RWPE1 (cell line): ENCODE measurements around the gene C1R.

ENCODE experiments used
- CTCF ChIA-PET: fragments of 350-600 bp; sonication (Branson Sonifier 250); formaldehyde crosslinking; extraction: SDS; loops from one replicate; lab custom pipeline; 2021; lab: Yijun Ruan, JAX
- POLR2A ChIA-PET: fragments of 400-600 bp; formaldehyde crosslinking; extraction: SDS; loops from one replicate; lab custom pipeline; 2020; ENCODE audit warnings: antibody characterized with exemption; ENCODE audit not compliant: low non-redundant PET; lab: Yijun Ruan, JAX
- DNase-seq: peaks from one replicate; pipeline ENCODE4 v3.0.0; 2012; ENCODE audit warnings: low spot score
- H3K27ac ChIP-seq: fragments of 450-650 bp; 2 replicates; pipeline ENCODE4 v1.5.1; 2017
- TF ChIP-seq, protein P1 (sequence below): fragments of 450-650 bp; conservative IDR thresholded peaks from 2 replicates; pipeline ENCODE4 v1.5.1; 2017; ENCODE audit warnings: low read depth, mild to moderate bottlenecking

Gene C1R

DNA sequence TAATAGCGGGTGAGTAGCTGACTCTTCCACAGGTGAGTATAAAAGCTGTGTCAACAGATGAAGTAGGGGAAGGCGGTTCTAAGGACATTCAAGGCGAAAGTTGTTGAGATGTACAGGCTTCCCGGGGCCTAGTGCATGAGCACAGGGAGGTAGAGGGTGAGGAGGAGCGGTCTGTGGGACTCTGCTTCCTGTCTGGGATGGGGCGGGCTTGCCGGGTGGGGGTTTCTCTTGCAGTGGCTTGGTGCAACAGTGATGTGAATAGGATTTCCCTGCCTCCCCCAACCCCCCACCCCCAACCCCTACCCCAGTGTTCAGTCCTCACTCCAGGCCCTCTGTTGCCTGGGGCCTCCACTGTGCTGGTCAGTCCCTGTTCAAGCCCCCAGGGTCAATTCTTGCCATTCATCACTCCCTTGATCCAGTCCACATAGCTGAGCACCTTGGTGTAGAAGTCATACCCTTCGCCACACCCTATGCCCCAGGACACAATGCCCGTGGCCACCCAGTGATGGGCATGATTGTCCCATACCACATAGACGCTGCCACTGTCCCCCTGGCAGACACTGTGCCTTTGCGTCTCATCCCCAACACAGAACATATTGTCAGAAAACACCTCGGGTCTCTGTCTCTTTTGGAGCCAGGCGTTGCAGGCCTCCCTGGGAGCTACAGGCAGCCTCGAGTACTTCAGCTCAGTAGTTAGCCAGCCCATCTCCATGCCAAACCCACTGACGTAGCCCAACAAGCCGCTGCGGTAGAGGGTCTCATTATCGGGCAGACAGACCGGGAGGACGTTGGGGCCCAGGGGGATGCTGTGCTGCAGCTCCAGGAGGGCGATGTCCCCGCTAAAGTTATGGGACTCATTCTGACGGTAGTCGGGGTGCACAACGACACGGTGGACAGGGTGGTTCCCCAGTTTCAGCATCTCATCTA, 4.0 kb upstream of the C1R start:
- no peak for DNase-seq
- TF ChIP-seq, protein P1, sequence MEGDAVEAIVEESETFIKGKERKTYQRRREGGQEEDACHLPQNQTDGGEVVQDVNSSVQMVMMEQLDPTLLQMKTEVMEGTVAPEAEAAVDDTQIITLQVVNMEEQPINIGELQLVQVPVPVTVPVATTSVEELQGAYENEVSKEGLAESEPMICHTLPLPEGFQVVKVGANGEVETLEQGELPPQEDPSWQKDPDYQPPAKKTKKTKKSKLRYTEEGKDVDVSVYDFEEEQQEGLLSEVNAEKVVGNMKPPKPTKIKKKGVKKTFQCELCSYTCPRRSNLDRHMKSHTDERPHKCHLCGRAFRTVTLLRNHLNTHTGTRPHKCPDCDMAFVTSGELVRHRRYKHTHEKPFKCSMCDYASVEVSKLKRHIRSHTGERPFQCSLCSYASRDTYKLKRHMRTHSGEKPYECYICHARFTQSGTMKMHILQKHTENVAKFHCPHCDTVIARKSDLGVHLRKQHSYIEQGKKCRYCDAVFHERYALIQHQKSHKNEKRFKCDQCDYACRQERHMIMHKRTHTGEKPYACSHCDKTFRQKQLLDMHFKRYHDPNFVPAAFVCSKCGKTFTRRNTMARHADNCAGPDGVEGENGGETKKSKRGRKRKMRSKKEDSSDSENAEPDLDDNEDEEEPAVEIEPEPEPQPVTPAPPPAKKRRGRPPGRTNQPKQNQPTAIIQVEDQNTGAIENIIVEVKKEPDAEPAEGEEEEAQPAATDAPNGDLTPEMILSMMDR: no peak
- POLR2A ChIA-PET: interaction anchor here (0.7 kb wide), 1 partner anchor 12 kb away, joined by 3 read pairs; no protein-coding TSS in a partner anchor
- H3K27ac ChIP-seq: no peak overlapping the region
- CTCF ChIA-PET: interaction anchor here (0.5 to 0.6 kb wide), 2 partner anchors 40 to 200 kb away, joined by 3 read pairs; no protein-coding TSS in a partner anchor

- no peak overlapping the region for H3K27ac ChIP-seq
- TF ChIP-seq, protein P1: no peak
- ChIA-PET CTCF (interaction anchor here (0.6 to 1.4 kb wide), 5 partner anchors 20 to 127 kb away, joined by 3 to 6 read pairs (median 3); partner anchors contain the start of gene LPCAT3), POLR2A (no interaction called here)
- DNase-seq: no peak
Observed at GRCh38 chr12:7093892-7094291, 1.6 kb upstream of the C1R start.

DNA sequence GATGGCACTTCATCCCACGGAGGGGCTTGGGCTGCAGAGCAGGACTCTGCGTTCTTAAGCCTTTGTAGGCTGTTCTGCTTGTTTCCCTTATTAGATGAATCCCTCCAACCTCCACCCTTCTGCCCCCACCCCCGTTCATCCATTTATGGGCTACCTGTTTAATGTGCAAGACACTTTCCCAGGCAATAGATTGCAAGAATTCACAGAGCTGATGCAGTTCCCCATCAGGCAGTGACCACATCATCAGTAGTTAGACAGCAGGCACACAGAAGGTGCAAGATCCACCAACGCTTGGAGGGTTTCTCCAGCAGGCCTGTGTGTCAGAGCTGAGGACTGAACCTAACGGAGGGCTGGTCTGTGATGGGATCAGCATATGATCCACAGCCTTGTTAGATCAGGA, 1.2 kb upstream of the C1R start:
- CTCF ChIA-PET: interaction anchor here (0.6 to 1.4 kb wide), 5 partner anchors 20 to 126 kb away, joined by 3 to 6 read pairs (median 3); partner anchors contain the start of gene LPCAT3
- H3K27ac ChIP-seq: no peak overlapping the region
- no peak for DNase-seq
- POLR2A ChIA-PET: no interaction called here
- TF ChIP-seq, protein P1: no peak

DNA sequence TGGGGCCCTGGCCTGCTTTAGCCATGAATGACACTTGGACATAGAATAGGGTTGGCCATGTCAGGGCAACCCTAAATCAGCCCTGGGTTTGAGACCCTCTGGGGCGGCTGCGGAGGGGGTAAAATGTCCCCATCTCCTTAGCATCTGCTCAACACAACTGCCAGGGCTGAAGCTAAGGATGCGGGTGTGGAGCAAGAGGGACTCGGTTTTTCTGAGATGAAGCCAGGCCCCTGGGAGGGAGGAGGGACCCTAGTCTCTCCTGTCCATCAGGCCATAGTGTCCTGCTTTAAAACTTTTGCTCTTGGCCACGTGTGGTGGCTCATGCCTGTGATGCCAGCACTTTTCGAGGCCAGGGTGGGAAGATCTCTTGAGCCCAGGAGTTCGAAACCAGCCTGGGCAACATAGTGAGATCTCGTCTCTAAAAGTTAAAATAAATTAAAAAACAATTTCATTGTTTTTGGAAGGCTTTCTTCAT, 778 bp upstream of the C1R start:
- DNase-seq: no peak
- TF ChIP-seq, protein P1: no peak
- ChIA-PET CTCF (interaction anchor here (0.6 to 1.4 kb wide), 5 partner anchors 16 to 975 kb away, joined by 3 to 6 read pairs (median 4); partner anchors contain the start of gene LPCAT3), POLR2A (no interaction called here)
- H3K27ac ChIP-seq: peak overlapping the region; percentile 63

- peak overlapping the region; percentile 63 for H3K27ac ChIP-seq
- no peak for DNase-seq
- ChIA-PET CTCF (interaction anchor here (0.6 to 1.4 kb wide), 2 partner anchors 32 to 145 kb away, joined by 3 to 4 read pairs; partner anchors contain the start of gene C1S), POLR2A (no interaction called here)
- TF ChIP-seq, protein P1: no peak
Observed at GRCh38 chr12:7091660-7092228, 501 bp downstream of the C1R start.

- DNase-seq: no peak
- TF ChIP-seq, protein P1: no peak
- ChIA-PET CTCF (interaction anchor here (0.6 to 1.4 kb wide), 2 partner anchors 31 to 145 kb away, joined by 3 to 4 read pairs; partner anchors contain the start of gene C1S), POLR2A (no interaction called here)
- peak overlapping the region; percentile 63; the same call in 1 of the 2 replicates for H3K27ac ChIP-seq
Observed at GRCh38 chr12:7091171-7091570, 1.1 kb downstream of the C1R start.
